Esophagus squamous epithelium (tissue), 4 donors: ENCODE data around the gene LUC7L.
"Not testable (repeated sequence)": the region's sequence is repeated elsewhere in the genome, so short reads cannot be mapped to it uniquely, and the experiment has no call there.

Source experiments
- POLR2A ChIP-seq, 4 donors: fragments of 450-650 bp; IDR thresholded peaks; one replicate each; pipeline ENCODE4 v1.6.1; 2017; ENCODE audit warnings: antibody characterized with exemption in 4 of 4, mild to moderate bottlenecking in 4 of 4, moderate library complexity in 3 of 4
- TF ChIP-seq, protein P1 (sequence below), 6 experiments: fragments of 450-650 bp in 4 of 6; fragments of 200-600 bp in 2 of 6; sonication (generic) in 2 of 6; IDR thresholded peaks; one replicate each; pipeline ENCODE4 v1.5.1; 2016 to 2019; ENCODE audit warnings: antibody characterized with exemption in 6 of 6, mild to moderate bottlenecking in 4 of 6, moderate library complexity in 4 of 6

DNA sequence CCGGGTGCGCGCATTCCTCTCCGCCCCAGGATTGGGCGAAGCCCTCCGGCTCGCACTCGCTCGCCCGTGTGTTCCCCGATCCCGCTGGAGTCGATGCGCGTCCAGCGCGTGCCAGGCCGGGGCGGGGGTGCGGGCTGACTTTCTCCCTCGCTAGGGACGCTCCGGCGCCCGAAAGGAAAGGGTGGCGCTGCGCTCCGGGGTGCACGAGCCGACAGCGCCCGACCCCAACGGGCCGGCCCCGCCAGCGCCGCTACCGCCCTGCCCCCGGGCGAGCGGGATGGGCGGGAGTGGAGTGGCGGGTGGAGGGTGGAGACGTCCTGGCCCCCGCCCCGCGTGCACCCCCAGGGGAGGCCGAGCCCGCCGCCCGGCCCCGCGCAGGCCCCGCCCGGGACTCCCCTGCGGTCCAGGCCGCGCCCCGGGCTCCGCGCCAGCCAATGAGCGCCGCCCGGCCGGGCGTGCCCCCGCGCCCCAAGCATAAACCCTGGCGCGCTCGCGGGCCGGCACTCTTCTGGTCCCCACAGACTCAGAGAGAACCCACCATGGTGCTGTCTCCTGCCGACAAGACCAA, 56.8 kb downstream of the LUC7L start, which contains the start of gene HBA2:
- not testable (repeated sequence) for TF ChIP-seq POLR2A (IDR thresholded peaks at IDR 0.05)
- TF ChIP-seq, protein P1, sequence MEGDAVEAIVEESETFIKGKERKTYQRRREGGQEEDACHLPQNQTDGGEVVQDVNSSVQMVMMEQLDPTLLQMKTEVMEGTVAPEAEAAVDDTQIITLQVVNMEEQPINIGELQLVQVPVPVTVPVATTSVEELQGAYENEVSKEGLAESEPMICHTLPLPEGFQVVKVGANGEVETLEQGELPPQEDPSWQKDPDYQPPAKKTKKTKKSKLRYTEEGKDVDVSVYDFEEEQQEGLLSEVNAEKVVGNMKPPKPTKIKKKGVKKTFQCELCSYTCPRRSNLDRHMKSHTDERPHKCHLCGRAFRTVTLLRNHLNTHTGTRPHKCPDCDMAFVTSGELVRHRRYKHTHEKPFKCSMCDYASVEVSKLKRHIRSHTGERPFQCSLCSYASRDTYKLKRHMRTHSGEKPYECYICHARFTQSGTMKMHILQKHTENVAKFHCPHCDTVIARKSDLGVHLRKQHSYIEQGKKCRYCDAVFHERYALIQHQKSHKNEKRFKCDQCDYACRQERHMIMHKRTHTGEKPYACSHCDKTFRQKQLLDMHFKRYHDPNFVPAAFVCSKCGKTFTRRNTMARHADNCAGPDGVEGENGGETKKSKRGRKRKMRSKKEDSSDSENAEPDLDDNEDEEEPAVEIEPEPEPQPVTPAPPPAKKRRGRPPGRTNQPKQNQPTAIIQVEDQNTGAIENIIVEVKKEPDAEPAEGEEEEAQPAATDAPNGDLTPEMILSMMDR (IDR thresholded peaks at IDR 0.05), result not testable (repeated sequence)
